Hepatocyte (in vitro differentiated cells): ENCODE measurements around the gene CEP192. TPM values are rescaled to one million over a fixed set of nuclear protein-coding genes. Genes with fewer than 3 reads are reported as not detected.

Experiments used
- DNase-seq: peaks from one replicate; pipeline ENCODE4 v3.0.0-alpha.2; 2016; ENCODE audit warnings: low spot score
- H2AFZ ChIP-seq: fragments of 200-600 bp; sonication (generic); 2 replicates; pipeline ENCODE4 v1.6.0; 2016; ENCODE audit warnings: antibody characterized with exemption, mild to moderate bottlenecking
- H3K27ac ChIP-seq: fragments of 200-600 bp; sonication (generic); 2 replicates; pipeline ENCODE4 v1.5.1; 2016; ENCODE audit warnings: mild to moderate bottlenecking
- H3K27me3 ChIP-seq: fragments of 200-600 bp; sonication (generic); 2 replicates; pipeline ENCODE4 v1.6.1; 2016
- H3K36me3 ChIP-seq: fragments of 200-600 bp; sonication (generic); replicated peaks from 2 replicates; pipeline ENCODE4 v1.5.1; 2016; ENCODE audit warnings: low read depth; ENCODE audit not compliant: insufficient read depth
- H3K4me1 ChIP-seq: fragments of 200-600 bp; sonication (generic); 2 replicates; pipeline ENCODE4 v1.5.1; 2016; ENCODE audit warnings: mild to moderate bottlenecking, moderate library complexity; ENCODE audit not compliant: insufficient read depth
- H3K4me2 ChIP-seq: fragments of 200-600 bp; sonication (generic); 2 replicates; pipeline ENCODE4 v1.6.0; 2016
- H3K4me3 ChIP-seq: fragments of 200-600 bp; sonication (generic); 2 replicates; pipeline ENCODE4 v1.5.1; 2016; ENCODE audit warnings: mild to moderate bottlenecking
- H3K79me2 ChIP-seq: fragments of 200-600 bp; sonication (generic); 2 replicates; pipeline ENCODE4 v1.6.0; 2017; ENCODE audit warnings: mild to moderate bottlenecking
- H3K9me2 ChIP-seq: fragments of 200-600 bp; sonication (generic); replicated peaks from 2 replicates; pipeline ENCODE4 v1.6.0; 2017; ENCODE audit warnings: mild to moderate bottlenecking; ENCODE audit not compliant: insufficient read depth
- H3K9me3 ChIP-seq: fragments of 200-600 bp; sonication (generic); 2 replicates; pipeline ENCODE4 v1.5.1; 2016; ENCODE audit warnings: low read depth, mild to moderate bottlenecking
- H4K20me1 ChIP-seq: fragments of 200-600 bp; sonication (generic); 2 replicates; pipeline ENCODE4 v1.6.0; 2016; ENCODE audit warnings: mild to moderate bottlenecking; ENCODE audit not compliant: insufficient read depth, poor library complexity, severe bottlenecking
- EZH2 ChIP-seq: fragments of 200-600 bp; sonication (generic); IDR thresholded peaks from 2 replicates; pipeline ENCODE4 v1.6.1; 2016; ENCODE audit warnings: antibody characterized with exemption, mild to moderate bottlenecking, borderline replicate concordance
- EZH2phosphoT487 ChIP-seq: fragments of 200-600 bp; sonication (generic); IDR thresholded peaks from one replicate; pipeline ENCODE4 v1.6.1; 2018; ENCODE audit warnings: antibody characterized with exemption, mild to moderate bottlenecking, low read depth, moderate library complexity; ENCODE audit not compliant: unreplicated experiment, severe bottlenecking
- WGBS: methylation state at CpG from one replicate; pipeline ENCODE4 v1.1.6; 2016; ENCODE audit warnings: low lambda C conversion rate; ENCODE audit errors: missing lambda C conversion rate; 5-methylcytosine and 5-hydroxymethylcytosine counted together
- polyA plus RNA-seq: library from polyadenylated mRNA; unstranded; fragments of >200 nt; fragmentation: Nextera tagmentation; extraction: Ambion mirVana; gene quantifications from 2 replicates; pipeline ENCODE4 v1.2.1, GENCODE V29; 2016
- total RNA-seq: library from RNA; depleted of rRNA; stranded (reverse); fragments of >200 nt; gene quantifications from 2 replicates; pipeline ENCODE4 v1.2.3, GENCODE V29; 2014
- TF ChIP-seq, protein P1 (sequence below): fragments of 200-600 bp; sonication (generic); IDR thresholded peaks from 2 replicates; pipeline ENCODE4 v1.5.1; 2016; ENCODE audit warnings: antibody characterized with exemption, mild to moderate bottlenecking; ENCODE audit not compliant: poor library complexity

CEP192 gene
- total and polyA plus RNA-seq, 2 experiments from 2014 or later, result 7.9 to 17.4 TPM

- no peaks in the 10 kb centered on the region for H3K27me3 ChIP-seq
- DNase-seq, result no peak
- H3K4me1 ChIP-seq, result peaks cover 10% of the 10 kb centered on the region
- H3K9me2 ChIP-seq, result no peaks in the 10 kb centered on the region
- 75% methylated on average over 2 of the region's 2 CpGs for WGBS
- H3K79me2 ChIP-seq, result peaks cover 29% of the 10 kb centered on the region
- no peak for TF ChIP-seq EZH2
- TF ChIP-seq, protein P1, sequence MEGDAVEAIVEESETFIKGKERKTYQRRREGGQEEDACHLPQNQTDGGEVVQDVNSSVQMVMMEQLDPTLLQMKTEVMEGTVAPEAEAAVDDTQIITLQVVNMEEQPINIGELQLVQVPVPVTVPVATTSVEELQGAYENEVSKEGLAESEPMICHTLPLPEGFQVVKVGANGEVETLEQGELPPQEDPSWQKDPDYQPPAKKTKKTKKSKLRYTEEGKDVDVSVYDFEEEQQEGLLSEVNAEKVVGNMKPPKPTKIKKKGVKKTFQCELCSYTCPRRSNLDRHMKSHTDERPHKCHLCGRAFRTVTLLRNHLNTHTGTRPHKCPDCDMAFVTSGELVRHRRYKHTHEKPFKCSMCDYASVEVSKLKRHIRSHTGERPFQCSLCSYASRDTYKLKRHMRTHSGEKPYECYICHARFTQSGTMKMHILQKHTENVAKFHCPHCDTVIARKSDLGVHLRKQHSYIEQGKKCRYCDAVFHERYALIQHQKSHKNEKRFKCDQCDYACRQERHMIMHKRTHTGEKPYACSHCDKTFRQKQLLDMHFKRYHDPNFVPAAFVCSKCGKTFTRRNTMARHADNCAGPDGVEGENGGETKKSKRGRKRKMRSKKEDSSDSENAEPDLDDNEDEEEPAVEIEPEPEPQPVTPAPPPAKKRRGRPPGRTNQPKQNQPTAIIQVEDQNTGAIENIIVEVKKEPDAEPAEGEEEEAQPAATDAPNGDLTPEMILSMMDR, result no peak
- no peak for TF ChIP-seq EZH2phosphoT487
- no peaks in the 10 kb centered on the region for H3K36me3 ChIP-seq
- peak overlapping the region; percentile 63 for H2AFZ ChIP-seq
- peak overlapping the region; percentile 32 for H3K4me3 ChIP-seq
- peak overlapping the region; percentile 75 for H3K4me2 ChIP-seq
- H4K20me1 ChIP-seq, result peaks cover 9% of the 10 kb centered on the region
- peak overlapping the region; percentile 47 for H3K27ac ChIP-seq
- no peaks in the 10 kb centered on the region for H3K9me3 ChIP-seq
Measured at GRCh38 chr18:12990123-12990475, 1.1 kb upstream of the CEP192 start.

GRCh38 chr18:12990641-12990966 lies 558 bp upstream of the CEP192 start:
- H3K4me3 ChIP-seq, result peak overlapping the region; percentile 32
- H3K36me3 ChIP-seq, result no peaks in the 10 kb centered on the region
- no peak for DNase-seq
- H3K27ac ChIP-seq, result peak overlapping the region; percentile 47
- H3K4me1 ChIP-seq, result peaks cover 10% of the 10 kb centered on the region
- H3K9me2 ChIP-seq, result no peaks in the 10 kb centered on the region
- H3K27me3 ChIP-seq, result no peaks in the 10 kb centered on the region
- no peaks in the 10 kb centered on the region for H3K9me3 ChIP-seq
- H3K79me2 ChIP-seq, result peaks cover 34% of the 10 kb centered on the region
- H4K20me1 ChIP-seq, result peaks cover 9% of the 10 kb centered on the region
- TF ChIP-seq EZH2phosphoT487 (no peak), EZH2 (no peak)
- TF ChIP-seq, protein P1, result no peak
- H2AFZ ChIP-seq, result peak overlapping the region; percentile 63
- H3K4me2 ChIP-seq, result peak overlapping the region; percentile 75
- 7% methylated on average over 11 of the region's 11 CpGs for WGBS

- Histone ChIP-seq H3K79me2 (peaks cover 46% of the 10 kb centered on the region), H3K36me3 (no peaks in the 10 kb centered on the region), H3K27ac (peak overlapping the region; percentile 76), H3K27me3 (no peaks in the 10 kb centered on the region), H4K20me1 (peaks cover 9% of the 10 kb centered on the region), H3K4me2 (peak overlapping the region; percentile 84), H3K4me3 (peak overlapping the region; percentile 56), H2AFZ (peak overlapping the region; percentile 57), H3K4me1 (peaks cover 13% of the 10 kb centered on the region), H3K9me3 (no peaks in the 10 kb centered on the region), H3K9me2 (no peaks in the 10 kb centered on the region)
- no peak for DNase-seq
- TF ChIP-seq, protein P1, result no peak
- no peak for TF ChIP-seq EZH2
- no peak for TF ChIP-seq EZH2phosphoT487
- WGBS, result 1% methylated on average over 7 of the region's 7 CpGs
Measured at GRCh38 chr18:12991821-12992179, 638 bp downstream of the CEP192 start.

DNA sequence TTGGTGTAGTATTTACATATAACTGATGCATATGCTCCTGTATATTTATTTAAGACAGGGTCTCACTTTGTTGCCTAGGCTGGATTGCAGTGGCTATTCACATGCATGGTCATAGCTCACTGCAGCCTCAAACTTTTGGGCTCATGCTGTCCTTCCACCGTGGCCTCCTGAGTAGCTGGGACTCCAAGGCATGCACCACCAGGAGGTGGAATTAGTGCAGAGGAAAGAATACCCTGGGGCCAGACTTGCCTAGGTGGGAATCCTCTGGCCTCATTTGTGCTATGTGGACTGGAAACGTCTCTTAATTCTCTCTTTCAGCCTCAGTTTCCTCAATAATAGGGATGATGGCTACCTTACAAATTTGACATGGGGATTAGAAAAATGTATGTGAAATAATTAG lies 2.3 kb downstream of the CEP192 start:
- Histone ChIP-seq H3K9me3 (no peaks in the 10 kb centered on the region), H3K4me1 (peaks cover 18% of the 10 kb centered on the region), H4K20me1 (peaks cover 12% of the 10 kb centered on the region), H2AFZ (no peak overlapping the region), H3K27me3 (no peaks in the 10 kb centered on the region), H3K4me2 (peak overlapping the region; percentile 84), H3K36me3 (no peaks in the 10 kb centered on the region), H3K79me2 (peaks cover 61% of the 10 kb centered on the region), H3K9me2 (no peaks in the 10 kb centered on the region), H3K27ac (no peak overlapping the region), H3K4me3 (no peak overlapping the region)
- no peak for DNase-seq
- 68% methylated on average over 2 of the region's 2 CpGs for WGBS
- no peak for TF ChIP-seq EZH2
- no peak for TF ChIP-seq EZH2phosphoT487
- TF ChIP-seq, protein P1, result no peak
